GM19043 (cell line): ENCODE measurements around the gene PI4KA.
A peak's percentile ranks its signal among the peaks of the same experiment; 100 is the strongest.
"Not testable (repeated sequence)": the region's sequence is repeated elsewhere in the genome, so short reads cannot be mapped to it uniquely, and the experiment has no call there.

Source experiments
- ATAC-seq: cut with Tn5 transposase; IDR thresholded peaks from one replicate; pipeline ENCODE4 v1.9.1; 2021; ENCODE audit warnings: low read depth; ENCODE audit not compliant: unreplicated experiment

PI4KA gene

DNA sequence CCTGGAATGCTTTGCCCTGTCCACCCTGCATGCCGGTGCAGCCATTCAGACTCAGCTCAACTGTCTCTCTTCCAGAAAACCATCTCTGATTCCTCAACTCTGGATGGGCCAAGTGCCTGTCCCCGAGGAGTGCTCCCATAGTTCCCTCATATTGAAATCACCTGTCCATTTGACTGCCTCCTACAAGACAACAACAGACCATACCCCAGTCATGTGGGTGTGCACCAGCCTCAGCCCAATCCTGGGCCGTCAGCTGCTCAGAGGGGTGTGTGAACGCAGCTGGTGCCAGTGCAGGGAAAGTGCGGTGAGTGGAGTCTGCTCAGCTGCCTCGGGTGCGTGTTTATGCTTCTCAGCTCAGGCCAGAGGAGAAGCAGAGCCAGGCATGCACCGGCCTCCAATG lies 126.2 kb downstream of the PI4KA start:
- not testable (repeated sequence) for ATAC-seq

DNA sequence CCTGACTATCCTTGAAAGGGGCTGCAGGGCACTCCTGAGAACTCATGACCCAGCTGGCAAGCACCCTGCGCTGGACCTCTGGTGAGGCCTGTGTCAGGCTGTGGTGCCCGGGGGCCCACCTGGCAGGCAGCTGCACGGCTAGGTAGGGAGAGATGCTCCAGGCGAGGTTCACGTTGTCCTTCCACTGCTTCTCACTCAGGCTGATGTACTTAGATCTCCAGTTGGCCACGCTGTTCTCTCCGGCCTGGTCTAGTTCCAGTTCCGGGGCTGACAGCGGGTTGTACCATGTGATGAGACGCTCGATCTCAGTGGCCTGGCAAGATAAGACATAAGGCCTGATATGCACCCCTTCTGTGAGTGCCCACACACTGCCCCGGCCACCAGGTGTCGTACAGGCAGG lies 129.4 kb downstream of the PI4KA start:
- ATAC-seq: no peak

DNA sequence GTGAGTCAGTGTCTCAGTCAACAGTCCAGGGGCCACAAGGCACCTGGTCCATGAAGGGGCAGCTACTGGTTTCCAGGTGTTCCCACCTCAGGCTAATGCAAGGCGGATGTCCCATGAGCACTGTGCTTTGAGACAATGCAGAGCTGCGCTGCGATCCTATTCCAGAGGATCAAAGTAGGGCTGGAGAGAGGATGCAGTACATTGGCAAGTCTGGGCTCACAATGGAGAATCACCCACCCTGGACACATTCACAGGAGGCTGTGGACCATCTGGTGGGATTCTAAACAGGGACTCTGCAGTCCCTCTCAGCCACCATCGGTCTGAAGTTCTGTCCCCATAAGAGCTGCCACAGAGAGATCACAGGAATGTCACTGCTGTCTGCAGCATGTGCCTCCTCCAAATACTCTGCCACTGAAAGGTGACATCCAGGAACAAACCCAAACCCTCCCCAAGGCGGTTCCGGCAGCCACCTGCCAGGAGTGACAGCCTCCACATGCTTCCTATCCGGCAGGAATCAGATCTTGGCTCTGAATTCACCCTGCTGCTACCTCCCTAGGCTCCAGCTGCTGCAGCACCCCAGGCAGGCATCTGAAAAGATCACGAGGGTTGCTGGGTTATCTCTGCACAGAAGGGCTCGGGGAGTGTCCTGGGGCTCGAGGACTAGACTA lies 130.0 kb downstream of the PI4KA start:
- no peak for ATAC-seq

DNA sequence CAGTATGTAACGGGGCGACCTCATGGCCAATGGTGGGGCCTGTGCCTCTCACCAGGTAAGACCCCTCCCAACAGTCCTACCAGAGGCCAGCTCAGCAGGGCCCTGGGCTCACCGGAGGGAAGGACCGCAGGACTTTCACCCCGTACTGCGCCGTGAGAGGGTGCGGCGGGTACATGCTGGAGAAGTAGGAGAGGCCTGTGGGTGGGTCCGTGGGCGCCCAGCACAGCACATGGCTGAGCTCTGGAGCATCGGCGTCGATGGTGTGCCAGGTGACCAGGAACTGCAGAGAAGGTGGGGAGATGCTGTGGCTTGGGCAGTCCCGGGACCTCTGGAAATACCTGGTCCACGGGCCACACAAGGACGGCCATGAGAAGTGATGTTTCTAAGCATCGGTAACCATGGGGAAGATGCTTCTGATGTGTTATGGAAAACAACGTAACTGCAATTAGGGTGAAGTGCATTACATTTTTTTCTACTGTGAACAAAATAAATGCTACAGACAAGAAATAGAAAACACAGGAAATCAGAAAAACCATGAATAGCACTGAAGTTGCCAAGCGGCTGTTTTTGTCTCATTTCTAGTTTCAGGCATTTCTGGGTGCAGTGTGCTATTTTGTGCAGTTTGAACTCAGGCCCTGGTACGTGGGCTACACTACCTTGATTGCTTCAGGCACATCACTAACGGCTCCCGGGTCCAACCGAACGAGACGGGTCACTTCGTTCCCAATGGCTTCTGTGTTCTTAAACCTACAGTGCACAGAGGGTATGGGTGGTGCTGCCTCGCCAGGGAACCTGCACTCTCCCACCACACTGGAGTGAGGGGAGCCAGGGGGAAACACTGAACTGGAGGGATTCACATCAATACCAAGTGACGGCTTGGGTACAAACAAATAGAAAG lies 131.2 kb downstream of the PI4KA start:
- ATAC-seq: no peak

DNA sequence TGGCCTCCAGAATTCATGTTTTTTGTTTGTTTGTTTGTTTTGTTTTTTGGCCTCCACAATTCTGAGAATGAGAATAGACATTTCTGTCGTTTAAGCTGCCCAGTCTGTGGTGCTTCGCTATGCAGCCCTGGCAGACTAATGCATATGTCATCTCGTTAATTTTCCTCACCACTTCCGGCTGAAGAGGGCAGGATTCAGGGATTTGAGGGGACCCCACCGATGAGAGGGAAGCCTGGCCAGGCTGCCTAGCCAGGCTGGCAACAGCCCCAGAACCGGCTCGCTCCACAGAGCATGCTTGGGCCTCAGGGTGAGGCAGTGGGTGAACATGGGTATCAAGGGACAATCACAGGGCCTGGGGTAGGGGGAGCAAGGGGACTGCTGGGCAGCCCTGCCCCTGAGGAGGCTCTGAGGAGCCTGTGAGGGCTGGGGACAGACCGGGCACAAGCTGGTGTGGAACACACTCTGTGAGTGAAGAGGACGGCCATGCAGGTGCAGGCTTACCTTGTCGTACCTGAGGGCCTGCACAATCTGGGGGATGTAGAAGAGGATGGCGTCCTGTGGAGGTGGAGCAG lies 132.5 kb downstream of the PI4KA start:
- no peak for ATAC-seq

DNA sequence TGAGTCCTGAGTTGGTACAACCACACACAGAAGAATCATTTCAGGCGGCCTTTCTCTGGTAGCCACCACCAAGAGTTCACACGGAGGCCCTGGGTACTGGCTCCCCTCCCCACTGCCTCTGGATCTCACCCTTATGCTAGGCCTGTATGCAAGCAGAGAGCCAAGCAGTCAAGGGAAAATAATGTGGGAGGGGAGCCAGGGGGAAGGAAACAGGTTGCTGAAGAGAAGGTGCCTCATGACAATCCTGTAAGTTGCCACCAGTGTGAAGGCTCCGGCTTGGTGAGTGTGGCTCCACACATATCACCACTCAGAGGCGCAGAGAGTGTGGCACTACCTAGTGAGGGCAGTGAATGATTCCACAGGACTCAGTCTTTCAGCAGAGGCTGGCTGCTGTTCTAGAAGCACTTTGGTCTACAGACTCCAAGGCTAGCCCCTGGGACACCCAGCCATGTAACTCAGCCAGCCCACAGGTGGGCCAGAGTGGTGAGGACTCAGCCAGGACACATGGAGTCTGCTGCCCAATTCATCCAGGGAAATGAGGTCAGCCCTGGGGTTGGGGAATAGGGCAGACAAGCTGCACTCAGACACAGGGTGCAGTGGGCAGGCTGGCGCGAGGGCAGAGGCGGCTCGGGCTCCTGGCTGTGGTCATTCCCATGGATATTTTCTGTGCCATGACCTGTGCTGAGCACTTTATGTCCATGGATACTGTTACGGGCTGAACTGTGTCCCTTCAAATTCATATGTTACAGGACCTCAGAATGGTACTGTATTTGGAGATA lies 133.7 kb downstream of the PI4KA start:
- ATAC-seq: no peak

DNA sequence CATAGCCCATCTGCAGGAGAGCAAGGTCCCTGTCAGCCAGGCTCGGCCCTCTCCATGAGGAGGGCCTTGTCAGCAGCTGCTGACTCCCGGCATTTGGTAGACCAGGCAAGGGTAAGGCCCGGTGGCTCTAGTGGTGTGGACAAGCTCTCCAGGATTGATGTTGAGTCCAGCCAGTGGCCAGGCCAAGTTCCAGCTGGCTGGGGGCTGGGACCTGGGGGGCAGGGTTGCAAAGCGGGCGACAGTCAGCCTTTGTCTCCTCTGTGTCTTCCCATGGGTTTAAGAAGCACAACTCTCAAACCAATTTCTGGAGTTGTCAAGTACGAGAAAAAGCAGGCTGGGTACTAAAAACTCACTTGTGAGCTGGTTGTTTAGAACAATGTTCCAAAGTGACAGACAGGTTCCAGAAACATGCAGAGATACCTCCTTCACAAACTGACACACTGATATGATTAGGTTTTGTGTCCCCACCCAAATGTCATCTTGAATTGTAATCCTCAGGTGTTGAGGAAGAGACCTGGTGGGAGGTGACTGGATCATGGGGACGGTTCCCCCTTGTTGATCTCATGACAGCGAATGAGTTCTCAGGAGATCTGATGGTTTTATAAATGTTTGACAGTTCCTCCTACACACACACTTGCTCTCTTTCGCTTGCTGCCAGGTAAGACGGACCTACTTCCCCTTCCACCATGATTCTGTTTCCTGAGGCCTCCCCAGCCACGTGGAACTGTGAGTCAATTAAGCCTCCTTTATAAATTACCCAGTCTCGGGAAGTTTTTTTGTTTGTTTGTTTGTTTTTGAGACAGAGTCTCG lies 137.0 kb downstream of the PI4KA start:
- no peak for ATAC-seq

DNA sequence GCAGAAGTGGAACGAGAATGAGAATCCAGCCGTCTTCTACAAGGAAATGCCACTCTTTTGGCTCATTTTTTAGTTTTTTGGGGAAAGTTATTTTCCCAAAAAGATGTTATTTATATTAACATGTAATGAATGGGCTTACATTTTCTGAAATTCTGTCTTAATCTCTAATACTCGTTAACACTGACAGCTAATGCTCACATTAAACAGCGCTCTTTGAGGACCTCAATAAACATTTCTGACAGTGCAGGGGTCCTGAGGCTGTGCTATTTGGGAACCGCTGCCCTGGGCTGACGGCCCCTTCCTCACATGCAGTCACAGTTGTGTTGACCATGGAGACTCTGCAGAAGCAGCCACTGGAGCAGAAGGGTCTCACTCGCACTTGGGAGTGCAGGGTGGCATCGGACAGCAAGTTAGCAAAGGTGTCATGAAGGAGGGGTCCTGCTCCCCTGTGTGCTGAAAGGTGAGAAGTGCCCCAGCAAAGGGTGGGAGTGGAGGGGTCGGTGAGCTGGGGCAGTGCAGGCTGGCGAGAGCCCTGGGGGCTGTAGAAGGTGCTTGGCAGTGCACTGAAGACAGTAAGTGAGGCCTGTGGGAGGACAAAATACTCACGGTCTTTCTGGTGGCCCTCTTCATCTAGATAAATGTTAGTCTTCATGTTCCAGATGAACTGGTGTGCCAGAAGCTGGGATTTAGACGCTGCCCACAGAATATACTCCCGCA lies 137.8 kb downstream of the PI4KA start:
- no peak for ATAC-seq

DNA sequence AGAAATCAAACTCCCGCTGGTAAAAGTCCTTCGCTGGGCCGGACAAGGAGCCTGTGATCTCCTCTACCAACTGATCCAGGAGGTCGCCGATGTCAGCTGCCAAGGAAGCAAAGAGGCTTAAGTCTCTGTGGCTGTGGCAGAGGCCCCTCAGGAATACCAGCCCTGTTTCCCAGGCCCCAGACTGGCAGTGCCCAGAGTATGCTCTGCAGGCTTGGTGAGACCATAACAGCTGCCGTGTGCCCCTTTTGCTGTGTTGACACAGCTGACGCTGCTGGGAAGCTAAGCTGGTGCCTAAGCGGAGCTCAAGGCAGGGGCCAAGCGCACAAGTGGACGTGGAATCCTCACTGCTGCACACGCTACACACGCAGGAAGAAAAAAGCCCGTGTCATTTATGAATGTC lies 139.9 kb downstream of the PI4KA start:
- ATAC-seq: not testable (repeated sequence)

DNA sequence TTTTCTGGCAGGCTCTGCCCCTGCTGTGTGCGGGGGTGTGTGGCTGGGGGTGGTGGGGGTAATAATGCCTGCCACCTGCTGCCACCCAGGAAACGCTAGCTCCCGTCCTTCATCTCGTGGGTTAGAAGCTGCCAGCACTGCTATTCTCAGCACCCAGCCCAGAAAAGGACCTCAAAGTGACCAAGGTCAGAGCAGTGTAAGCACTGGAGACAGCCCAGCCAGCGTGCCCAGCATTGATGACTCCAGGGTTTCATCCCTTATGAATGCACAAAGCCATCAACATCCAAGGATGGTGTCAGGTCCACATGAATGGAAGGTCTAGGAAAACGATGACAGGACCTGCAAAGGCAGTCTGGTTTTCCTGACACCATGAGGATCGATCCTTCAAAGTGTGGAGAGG lies 140.6 kb downstream of the PI4KA start:
- ATAC-seq: not testable (repeated sequence)

DNA sequence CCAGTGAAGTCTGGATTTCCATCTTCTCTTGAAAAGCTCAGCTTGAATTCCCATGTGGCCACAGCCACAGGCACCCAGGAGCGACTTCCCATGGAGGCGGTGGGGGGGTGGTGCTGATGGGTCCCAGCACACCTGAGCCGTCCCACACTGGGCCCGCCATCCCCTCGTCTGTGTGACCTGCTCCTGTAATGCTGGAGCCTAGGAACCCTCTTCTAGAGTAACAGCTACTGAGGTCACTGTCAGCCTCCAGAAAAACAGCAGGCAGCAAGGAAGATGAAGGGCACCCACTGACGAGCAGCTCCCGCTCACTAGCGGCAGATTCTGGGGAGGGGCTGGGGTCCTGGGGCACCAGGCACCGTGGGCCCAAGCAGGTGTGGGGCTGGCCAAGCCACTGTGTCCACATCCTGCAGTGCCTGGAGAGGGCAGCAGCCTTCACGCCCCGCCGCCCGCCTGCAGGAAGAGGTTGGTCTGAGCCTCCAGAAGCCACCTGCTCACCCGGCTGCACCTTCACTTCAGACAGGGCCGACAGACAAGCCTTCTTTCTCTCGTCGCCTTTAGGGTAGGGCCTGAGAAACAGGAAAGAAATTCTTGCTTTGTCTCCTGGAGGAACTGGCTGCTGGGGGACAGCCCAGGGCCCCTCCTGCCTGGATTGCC lies 141.3 kb downstream of the PI4KA start:
- not testable (repeated sequence) for ATAC-seq

DNA sequence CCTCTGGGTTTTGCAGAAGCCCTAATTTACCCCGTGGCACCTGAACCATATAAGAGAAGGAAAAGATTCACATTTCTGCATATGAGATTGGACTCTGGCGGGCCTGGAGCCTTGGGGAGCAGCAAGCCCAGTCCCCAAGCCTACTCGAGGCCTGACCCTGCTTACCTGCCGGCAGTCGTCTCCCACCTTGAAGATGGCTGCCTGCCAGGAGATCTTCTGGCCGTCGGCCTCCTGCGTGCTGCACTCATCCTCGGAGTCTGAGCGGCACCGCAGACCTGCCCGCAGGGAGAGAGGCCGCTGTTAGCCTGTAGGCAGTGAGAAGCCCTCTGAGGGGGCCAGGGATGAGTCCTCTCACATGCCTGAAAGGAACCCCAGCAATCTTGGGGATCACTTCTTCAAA lies 145.5 kb downstream of the PI4KA start:
- ATAC-seq: not testable (repeated sequence)

DNA sequence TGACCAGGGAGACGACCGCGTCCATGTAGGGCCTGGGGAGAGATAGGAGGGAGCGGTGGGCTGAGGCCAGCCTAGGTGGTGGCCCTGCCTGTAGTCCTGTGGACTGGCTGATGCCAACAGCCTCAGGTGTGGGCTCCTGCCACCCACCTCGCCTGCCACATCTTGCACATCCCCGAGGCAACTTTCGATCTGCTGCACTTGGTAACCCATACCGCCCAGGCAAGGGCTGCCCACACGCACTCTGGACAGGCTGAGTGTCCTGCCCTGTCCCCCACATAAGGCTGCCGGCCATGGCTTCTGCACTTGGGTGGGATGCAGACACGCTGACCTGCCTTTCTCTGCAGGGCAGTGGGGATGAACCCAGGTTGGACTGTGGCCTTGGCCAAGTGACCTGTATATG lies 148.6 kb downstream of the PI4KA start:
- not testable (repeated sequence) for ATAC-seq

DNA sequence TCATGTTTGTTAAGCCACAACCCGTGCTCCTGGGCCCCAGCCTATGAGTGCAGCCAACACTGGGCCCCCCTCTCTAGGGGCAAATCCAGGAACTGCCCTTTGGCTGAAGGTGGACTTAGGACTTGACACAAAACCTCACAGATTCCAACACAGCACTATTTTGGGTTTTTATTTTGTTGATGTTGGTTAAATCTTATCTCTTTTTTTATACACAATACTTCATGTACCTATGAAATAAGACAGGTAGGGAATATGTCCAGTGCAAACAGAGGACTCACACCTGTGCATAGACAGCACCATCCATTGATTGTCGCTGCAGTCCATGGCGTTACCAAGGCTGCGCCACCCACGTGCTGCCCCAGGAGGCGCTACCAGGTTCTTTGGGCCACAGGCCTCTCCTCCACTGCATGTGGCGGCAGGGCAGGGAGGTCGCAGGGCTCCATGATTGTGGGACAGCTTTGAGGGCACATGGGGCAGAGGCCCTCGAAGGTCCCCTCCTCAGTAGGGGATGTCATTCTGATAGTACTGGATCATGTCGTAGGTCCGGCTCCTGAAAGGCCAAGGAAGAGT lies 151.0 kb downstream of the PI4KA start:
- ATAC-seq: not testable (repeated sequence)

DNA sequence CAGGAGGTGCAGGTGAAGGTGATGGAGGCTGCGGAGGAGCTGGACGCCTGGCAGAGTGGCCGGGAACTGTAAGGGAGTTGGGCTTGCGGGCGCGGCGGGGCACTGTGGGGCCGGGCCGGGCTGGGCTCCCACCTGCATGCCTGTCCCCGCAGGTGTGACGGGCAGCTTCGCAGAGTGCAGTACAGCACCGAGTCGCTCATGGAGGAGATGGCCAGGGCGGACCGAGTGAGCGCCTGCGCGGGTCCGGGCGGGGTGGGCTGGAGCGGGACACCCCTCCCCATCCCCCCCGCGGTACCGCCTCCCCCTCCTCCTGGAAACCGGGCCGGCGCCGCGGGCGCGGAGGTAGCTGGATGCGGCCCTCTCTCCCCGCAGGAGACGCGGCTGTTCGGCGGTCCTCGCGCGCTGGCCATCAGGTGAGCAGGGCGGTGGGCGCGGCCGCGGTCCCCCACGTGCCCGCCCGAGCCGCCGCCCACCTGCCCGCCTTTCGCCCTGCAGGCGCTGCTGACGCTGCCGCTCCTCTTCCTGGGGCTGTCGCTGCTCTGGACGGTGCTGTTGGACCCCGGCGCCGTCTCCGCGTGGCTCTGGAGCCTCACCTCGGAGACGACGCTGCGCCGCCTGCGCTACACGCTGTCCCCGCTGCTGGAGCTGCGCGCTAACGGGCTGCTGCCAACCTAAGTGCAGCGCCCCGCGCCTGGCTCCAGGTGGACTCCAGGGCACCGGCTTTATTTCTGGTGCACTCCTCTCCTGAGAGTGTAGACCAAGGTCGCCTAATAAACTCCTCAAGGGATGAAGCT lies 154.6 kb downstream of the PI4KA start:
- not testable (repeated sequence) for ATAC-seq

DNA sequence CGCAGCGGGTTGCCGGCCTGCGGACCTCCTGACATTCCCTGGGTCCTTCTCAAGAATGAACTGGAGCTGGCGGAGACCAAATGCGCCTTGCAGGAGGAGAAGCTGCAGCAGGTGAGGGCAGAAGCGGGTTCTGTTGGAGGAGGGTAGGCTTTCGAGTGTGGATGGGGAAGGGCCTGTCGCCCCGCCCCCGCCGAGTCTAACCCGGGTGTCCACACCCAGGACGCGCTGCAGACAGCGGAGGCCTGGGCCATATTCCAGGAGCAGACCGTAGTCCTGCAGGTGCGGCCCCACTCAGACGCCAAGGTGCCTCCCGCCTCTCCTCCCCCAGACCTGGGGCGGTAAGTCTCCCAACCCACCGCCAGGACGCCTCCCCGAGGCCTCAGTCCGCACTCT lies 155.2 kb downstream of the PI4KA start:
- ATAC-seq: peak; percentile 17

DNA sequence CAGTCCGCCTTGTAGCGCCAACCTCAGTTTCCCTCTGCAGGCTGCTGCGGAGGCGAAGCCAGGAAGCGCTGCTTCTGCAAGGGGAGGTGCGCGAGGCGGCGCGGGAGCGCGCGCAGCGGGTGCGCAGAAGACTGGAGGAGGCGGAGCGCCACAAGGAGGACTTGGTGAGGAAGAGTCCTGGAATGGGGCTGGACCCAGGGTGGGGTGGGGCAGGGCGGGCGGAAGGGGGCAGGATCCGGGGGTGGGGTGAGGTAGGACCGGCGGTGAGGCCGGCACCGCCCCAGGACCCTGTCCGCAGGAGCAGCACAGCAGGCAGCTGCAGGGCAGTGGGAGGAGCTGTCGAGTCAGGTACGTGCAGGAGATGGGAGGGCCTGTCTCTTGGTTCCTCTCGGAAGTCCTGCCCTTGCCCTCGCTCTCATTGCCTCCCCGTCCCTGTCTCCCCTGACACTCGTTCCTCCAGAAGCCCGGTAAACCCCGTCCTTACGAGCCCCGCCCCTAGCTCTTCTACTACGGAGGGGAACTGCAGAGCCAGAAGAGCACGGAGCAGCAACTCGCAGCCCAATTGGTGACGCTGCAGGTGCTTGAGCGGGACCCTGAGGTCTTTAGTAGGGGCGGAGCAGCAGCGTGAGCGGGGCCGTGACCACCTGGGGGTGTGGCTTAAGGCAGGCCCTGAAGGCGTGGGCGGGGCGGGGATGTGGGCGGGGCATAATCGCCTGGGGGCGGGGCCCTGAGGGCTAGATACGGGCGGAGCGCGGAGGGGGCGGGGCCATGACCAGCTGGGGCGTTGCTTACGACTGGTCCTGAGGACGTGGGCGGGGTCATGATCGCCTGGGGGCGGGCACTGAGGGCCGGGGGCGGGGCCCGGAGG lies 155.8 kb downstream of the PI4KA start:
- peak; percentile 66 for ATAC-seq
